GM03348 (cell line): ENCODE results near the gene FOXL2NB.

Experiments used
- DNase-seq: peaks from one replicate; pipeline ENCODE4 v3.0.0; 2012; ENCODE audit warnings: low spot score

The FOXL2NB gene

GRCh38 chr3:138945709-138946662 lies 1.0 kb upstream of the FOXL2NB start:
- DNase-seq = peak; percentile 58

GRCh38 chr3:138947495-138948121 lies 591 bp downstream of the FOXL2NB start:
- peak; percentile 50 for DNase-seq

- no peak for DNase-seq
These were observed 1.5 kb downstream of the FOXL2NB start for GRCh38 chr3:138948371-138949001.

GRCh38 chr3:138949002-138949418 lies 2.0 kb downstream of the FOXL2NB start:
- no peak for DNase-seq

- DNase-seq = no peak
These were observed 2.5 kb downstream of the FOXL2NB start for GRCh38 chr3:138949445-138950005.

- peak; percentile 65 for DNase-seq
These were observed 3.1 kb downstream of the FOXL2NB start for GRCh38 chr3:138950006-138950644.

- DNase-seq = no peak
These were observed 3.7 kb downstream of the FOXL2NB start for GRCh38 chr3:138950701-138951100.

GRCh38 chr3:138960417-138960852 lies 13.4 kb downstream of the FOXL2NB start:
- DNase-seq = no peak

- no peak for DNase-seq
These were observed 16.0 kb downstream of the FOXL2NB start for GRCh38 chr3:138962854-138963560.

GRCh38 chr3:138964264-138964663 lies 17.2 kb downstream of the FOXL2NB start:
- no peak for DNase-seq

- no peak for DNase-seq
These were observed 17.9 kb downstream of the FOXL2NB start for GRCh38 chr3:138964923-138965322.

- no peak for DNase-seq
These were observed 24.8 kb downstream of the FOXL2NB start for GRCh38 chr3:138971766-138972320.

GRCh38 chr3:138972941-138973340 lies 25.9 kb downstream of the FOXL2NB start:
- DNase-seq = no peak

- no peak for DNase-seq
These were observed 27.4 kb downstream of the FOXL2NB start for GRCh38 chr3:138974462-138974861.

GRCh38 chr3:138975351-138975750 lies 28.3 kb downstream of the FOXL2NB start:
- no peak for DNase-seq

GRCh38 chr3:138976047-138976446 lies 29.0 kb downstream of the FOXL2NB start:
- DNase-seq = no peak

- DNase-seq = no peak
These were observed 37.8 kb downstream of the FOXL2NB start for GRCh38 chr3:138984816-138985215.

- no peak for DNase-seq
These were observed 38.9 kb downstream of the FOXL2NB start for GRCh38 chr3:138985932-138986331.

GRCh38 chr3:138987181-138987580 lies 40.2 kb downstream of the FOXL2NB start:
- DNase-seq = no peak

GRCh38 chr3:138995706-138996105 lies 48.7 kb downstream of the FOXL2NB start:
- DNase-seq = no peak
